Tibial artery (tissue), 4 donors: ENCODE results near the gene MGMT.
A peak's percentile ranks its signal among the peaks of the same experiment; 100 is the strongest.

Source experiments
- DNase-seq, 2 donors: peaks; one replicate each; pipeline ENCODE4 v3.0.0-alpha.2; 2019
- H3K27ac ChIP-seq, 2 donors: fragments of 200-600 bp; sonication (generic) in 1 of 2; 1 replicate in 1 of 2; 2 replicates in 1 of 2; pipeline ENCODE4 v1.5.1; 2018 to 2019; ENCODE audit warnings: mild to moderate bottlenecking in 1 of 2
- H3K27me3 ChIP-seq, 2 donors: fragments of 200-600 bp; sonication (generic) in 1 of 2; one replicate each; pipeline versions ENCODE4 v1.5.1 to v1.6.0; 2016 to 2019
- H3K36me3 ChIP-seq, 3 donors: fragments of 200-600 bp; sonication (generic) in 2 of 3; one replicate each; pipeline ENCODE4 v1.5.1; 2016 to 2019; ENCODE audit warnings: mild to moderate bottlenecking in 2 of 3
- H3K4me1 ChIP-seq, 4 donors: fragments of 200-600 bp; sonication (generic) in 2 of 4; 1 replicate in 3 of 4; 2 replicates in 1 of 4; pipeline ENCODE4 v1.5.1; 2016 to 2019
- H3K4me3 ChIP-seq, 2 donors: fragments of 200-600 bp; sonication (generic) in 1 of 2; 1 replicate in 1 of 2; 2 replicates in 1 of 2; pipeline ENCODE4 v1.5.1; 2018 to 2019; ENCODE audit warnings: mild to moderate bottlenecking in 2 of 2
- H3K9me3 ChIP-seq, 3 donors: fragments of 200-600 bp; sonication (generic) in 1 of 3; one replicate each; pipeline ENCODE4 v1.5.1; 2016 to 2019
- intact Hi-C: fragments of 100-400 bp; cut with DNase I; formaldehyde crosslinking; loops from one replicate; pipeline ENCODE4 v1.15.0; 2023; ENCODE audit warnings: low total_unique reads
- TF ChIP-seq, protein P1 (sequence below), 2 experiments: fragments of 200-600 bp in 1 of 2; fragments of 450-650 bp in 1 of 2; IDR thresholded peaks; one replicate each; pipeline ENCODE4 v1.5.1; 2017 to 2019; ENCODE audit warnings: antibody characterized with exemption in 2 of 2, mild to moderate bottlenecking in 1 of 2, moderate library complexity in 1 of 2

The MGMT gene

GRCh38 chr10:129718548-129719414 is 251.7 kb downstream of the MGMT start:
- Histone ChIP-seq H3K27me3 (no peaks in the 10 kb centered on the region), H3K4me1 (no peaks in the 10 kb centered on the region), H3K27ac (no peak overlapping the region), H3K4me3 (no peak overlapping the region), H3K9me3 (peaks cover 0 to 10% (median 0%) of the 10 kb centered on the region in 3 donors), H3K36me3 (peaks cover 0 to 12% (median 0%) of the 10 kb centered on the region in 3 donors)
- TF ChIP-seq, protein P1, sequence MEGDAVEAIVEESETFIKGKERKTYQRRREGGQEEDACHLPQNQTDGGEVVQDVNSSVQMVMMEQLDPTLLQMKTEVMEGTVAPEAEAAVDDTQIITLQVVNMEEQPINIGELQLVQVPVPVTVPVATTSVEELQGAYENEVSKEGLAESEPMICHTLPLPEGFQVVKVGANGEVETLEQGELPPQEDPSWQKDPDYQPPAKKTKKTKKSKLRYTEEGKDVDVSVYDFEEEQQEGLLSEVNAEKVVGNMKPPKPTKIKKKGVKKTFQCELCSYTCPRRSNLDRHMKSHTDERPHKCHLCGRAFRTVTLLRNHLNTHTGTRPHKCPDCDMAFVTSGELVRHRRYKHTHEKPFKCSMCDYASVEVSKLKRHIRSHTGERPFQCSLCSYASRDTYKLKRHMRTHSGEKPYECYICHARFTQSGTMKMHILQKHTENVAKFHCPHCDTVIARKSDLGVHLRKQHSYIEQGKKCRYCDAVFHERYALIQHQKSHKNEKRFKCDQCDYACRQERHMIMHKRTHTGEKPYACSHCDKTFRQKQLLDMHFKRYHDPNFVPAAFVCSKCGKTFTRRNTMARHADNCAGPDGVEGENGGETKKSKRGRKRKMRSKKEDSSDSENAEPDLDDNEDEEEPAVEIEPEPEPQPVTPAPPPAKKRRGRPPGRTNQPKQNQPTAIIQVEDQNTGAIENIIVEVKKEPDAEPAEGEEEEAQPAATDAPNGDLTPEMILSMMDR (IDR thresholded peaks at IDR 0.05): no peak
- intact Hi-C loops: no loop called here
- peak in 1 of 2 donors; percentile 47 for DNase-seq

DNA sequence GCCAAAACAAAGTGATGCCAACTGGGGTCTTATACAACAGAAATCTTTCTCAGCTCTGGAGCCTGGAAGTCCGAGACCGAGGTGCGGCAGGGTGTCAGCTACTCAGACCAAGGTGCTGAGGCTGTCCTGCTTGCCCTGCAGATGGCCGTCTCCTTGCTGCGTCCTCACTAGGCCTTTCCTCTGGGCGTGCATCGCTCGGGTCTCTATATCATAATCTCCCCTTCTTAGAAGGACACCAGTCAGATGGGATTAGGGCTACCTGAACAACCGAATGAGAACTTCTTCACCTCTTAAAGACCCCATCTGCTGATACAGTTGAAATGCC is 252.3 kb downstream of the MGMT start:
- Histone ChIP-seq H3K9me3 (peaks cover 0 to 10% (median 0%) of the 10 kb centered on the region in 3 donors), H3K4me3 (no peak overlapping the region), H3K27ac (no peak overlapping the region), H3K4me1 (no peaks in the 10 kb centered on the region), H3K27me3 (no peaks in the 10 kb centered on the region), H3K36me3 (peaks cover 0 to 12% (median 0%) of the 10 kb centered on the region in 3 donors)
- TF ChIP-seq, protein P1 (IDR thresholded peaks at IDR 0.05): no peak
- intact Hi-C loops: no loop called here
- DNase-seq: peak in 1 of 2 donors; percentile 43

- TF ChIP-seq, protein P1 (IDR thresholded peaks at IDR 0.05): no peak
- H3K27ac ChIP-seq: no peak overlapping the region
- no peaks in the 10 kb centered on the region for H3K27me3 ChIP-seq
- peaks cover 0 to 12% (median 0%) of the 10 kb centered on the region in 3 donors for H3K36me3 ChIP-seq
- H3K4me3 ChIP-seq: no peak overlapping the region
- DNase-seq: peak in 1 of 2 donors; percentile 42
- H3K4me1 ChIP-seq: no peaks in the 10 kb centered on the region
- intact Hi-C loops: no loop called here
- peaks cover 0 to 10% (median 0%) of the 10 kb centered on the region in 3 donors for H3K9me3 ChIP-seq
Observed at GRCh38 chr10:129719889-129720590, 253.0 kb downstream of the MGMT start.

GRCh38 chr10:129725011-129725410 is 258.0 kb downstream of the MGMT start:
- no peak overlapping the region for H3K4me3 ChIP-seq
- H3K9me3 ChIP-seq: peaks cover 0 to 27% (median 3%) of the 10 kb centered on the region in 3 donors
- TF ChIP-seq, protein P1 (IDR thresholded peaks at IDR 0.05): no peak
- H3K27ac ChIP-seq: no peak overlapping the region
- DNase-seq: peak in 1 of 2 donors; percentile 21
- intact Hi-C loops: no loop called here
- H3K27me3 ChIP-seq: no peaks in the 10 kb centered on the region
- H3K4me1 ChIP-seq: no peaks in the 10 kb centered on the region
- H3K36me3 ChIP-seq: peaks cover 0 to 10% (median 0%) of the 10 kb centered on the region in 3 donors

GRCh38 chr10:129725482-129725881 is 258.4 kb downstream of the MGMT start:
- TF ChIP-seq, protein P1 (IDR thresholded peaks at IDR 0.05): no peak
- Histone ChIP-seq H3K27me3 (no peaks in the 10 kb centered on the region), H3K4me1 (no peaks in the 10 kb centered on the region), H3K27ac (no peak overlapping the region), H3K36me3 (peaks cover 0 to 6% (median 0%) of the 10 kb centered on the region in 3 donors), H3K9me3 (peaks cover 0 to 27% (median 3%) of the 10 kb centered on the region in 3 donors), H3K4me3 (no peak overlapping the region)
- intact Hi-C loops: no loop called here
- DNase-seq: no peak
